Stimulated activated effector memory CD8-positive, alpha-beta T cell treated with anti-CD3 and anti-CD28 coated beads, Interleukin-12 subunit alpha, Interleukin-12 subunit beta, amount 100 ng/mL, for 72 hours (primary cell): ENCODE results near the gene NECTIN1.

ENCODE experiments used
- ATAC-seq: fragments of 150-1000 bp; cut with Tn5 transposase; 2 replicates; pipeline ENCODE4 v1.10.0; 2021
- DNase-seq, 2 donors: peaks; one replicate each; pipeline ENCODE4 v3.0.0; 2021 to 2022; ENCODE audit warnings: low spot score in 2 of 2
- H3K27ac Mint-ChIP-seq: one replicate; pipeline ENCODE4 v1.8.0; 2022; ENCODE audit warnings: mild to moderate bottlenecking, mixed read lengths
- H3K36me3 Mint-ChIP-seq: one replicate; pipeline ENCODE4 v1.8.0; 2022; ENCODE audit warnings: mild to moderate bottlenecking, mixed read lengths
- H3K4me1 Mint-ChIP-seq: one replicate; pipeline ENCODE4 v1.8.0; 2022; ENCODE audit warnings: mixed read lengths
- H3K4me3 Mint-ChIP-seq: one replicate; pipeline ENCODE4 v1.8.0; 2022; ENCODE audit warnings: mild to moderate bottlenecking, mixed read lengths
- H3K9me3 Mint-ChIP-seq: one replicate; pipeline ENCODE4 v1.8.0; 2022; ENCODE audit warnings: mixed read lengths

The NECTIN1 gene

DNA sequence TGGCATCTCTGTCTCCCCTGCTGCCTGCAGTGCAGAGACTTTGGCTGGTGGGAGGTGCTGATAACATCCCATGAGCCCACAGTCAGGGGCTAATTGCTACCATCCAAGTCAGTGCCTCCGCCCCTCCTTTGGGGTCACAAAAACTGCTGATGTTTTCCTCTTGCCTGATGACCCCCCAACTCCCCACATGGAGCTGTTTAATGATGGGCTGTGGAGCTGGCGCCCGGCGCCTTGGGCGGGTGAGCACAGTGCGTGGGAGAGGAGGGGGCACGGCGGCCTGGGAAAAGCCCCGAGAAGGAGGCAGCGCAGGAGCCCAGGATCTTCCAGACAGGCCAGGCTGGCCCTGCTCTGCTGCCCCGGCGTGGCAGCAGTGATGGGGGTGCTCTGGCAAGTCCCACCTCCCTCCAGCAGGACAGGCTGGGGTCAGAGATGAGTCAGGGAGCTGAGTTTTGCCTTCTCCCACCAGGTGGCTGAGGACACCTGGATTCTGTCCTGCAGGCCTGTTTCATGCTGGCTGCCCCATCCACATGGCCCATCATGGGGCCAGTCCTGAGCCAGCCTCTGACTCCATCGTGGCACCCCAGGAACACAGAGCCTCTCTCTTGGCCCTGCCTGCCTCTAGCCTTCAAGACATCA is 43.8 kb downstream of the NECTIN1 start:
- no peak for DNase-seq
- H3K4me3 Mint-ChIP-seq, result peak overlapping the region; percentile 30
- H3K27ac Mint-ChIP-seq, result no peak overlapping the region
- peaks cover 56% of the 10 kb centered on the region for H3K4me1 Mint-ChIP-seq
- no peaks in the 10 kb centered on the region for H3K36me3 Mint-ChIP-seq
- no peak for ATAC-seq
- H3K9me3 Mint-ChIP-seq, result no peaks in the 10 kb centered on the region

GRCh38 chr11:119684361-119685110 is 44.5 kb downstream of the NECTIN1 start:
- peak; percentile 78 for ATAC-seq
- peak overlapping the region; percentile 30 for H3K4me3 Mint-ChIP-seq
- no peaks in the 10 kb centered on the region for H3K36me3 Mint-ChIP-seq
- H3K27ac Mint-ChIP-seq, result peak overlapping the region; percentile 71
- no peak for DNase-seq
- peaks cover 56% of the 10 kb centered on the region for H3K4me1 Mint-ChIP-seq
- no peaks in the 10 kb centered on the region for H3K9me3 Mint-ChIP-seq

DNA sequence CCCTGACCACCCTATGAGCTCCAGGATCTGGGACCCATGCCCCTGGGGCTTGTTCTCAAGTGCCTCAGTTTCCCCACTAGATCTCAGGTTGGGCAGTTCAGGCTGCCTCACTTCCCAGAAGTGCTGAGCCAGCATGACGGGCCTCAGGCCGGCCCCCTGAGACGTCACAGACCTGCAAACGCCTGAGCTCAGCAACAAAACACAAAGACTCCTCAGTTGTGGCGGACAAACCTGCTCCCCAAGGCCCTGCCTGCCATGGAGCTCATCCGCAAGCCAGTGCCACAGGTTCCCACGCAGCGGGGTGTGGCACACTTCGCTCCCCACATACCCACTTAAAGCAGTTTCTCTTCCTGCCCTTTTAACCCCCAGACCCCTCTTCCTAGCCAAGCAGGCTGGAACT is 45.2 kb downstream of the NECTIN1 start:
- DNase-seq (no peak), ATAC-seq (peak; percentile 59)
- H3K9me3 Mint-ChIP-seq, result no peaks in the 10 kb centered on the region
- peak overlapping the region; percentile 30 for H3K4me3 Mint-ChIP-seq
- no peaks in the 10 kb centered on the region for H3K36me3 Mint-ChIP-seq
- H3K4me1 Mint-ChIP-seq, result peaks cover 56% of the 10 kb centered on the region
- peak overlapping the region; percentile 71 for H3K27ac Mint-ChIP-seq

- H3K4me3 Mint-ChIP-seq, result no peak overlapping the region
- no peak for DNase-seq
- no peaks in the 10 kb centered on the region for H3K9me3 Mint-ChIP-seq
- ATAC-seq, result no peak
- H3K36me3 Mint-ChIP-seq, result no peaks in the 10 kb centered on the region
- peaks cover 40% of the 10 kb centered on the region for H3K4me1 Mint-ChIP-seq
- H3K27ac Mint-ChIP-seq, result peak overlapping the region; percentile 50
These were observed 47.6 kb downstream of the NECTIN1 start for GRCh38 chr11:119681361-119681910.

GRCh38 chr11:119680541-119681360 is 48.2 kb downstream of the NECTIN1 start:
- no peak for DNase-seq
- H3K4me3 Mint-ChIP-seq, result no peak overlapping the region
- H3K9me3 Mint-ChIP-seq, result no peaks in the 10 kb centered on the region
- peaks cover 33% of the 10 kb centered on the region for H3K4me1 Mint-ChIP-seq
- peak overlapping the region; percentile 60 for H3K27ac Mint-ChIP-seq
- no peaks in the 10 kb centered on the region for H3K36me3 Mint-ChIP-seq
- ATAC-seq, result no peak

GRCh38 chr11:119679346-119679745 is 49.7 kb downstream of the NECTIN1 start:
- Mint-ChIP-seq H3K9me3 (no peaks in the 10 kb centered on the region), H3K4me1 (peaks cover 26% of the 10 kb centered on the region), H3K4me3 (no peak overlapping the region), H3K27ac (no peak overlapping the region), H3K36me3 (no peaks in the 10 kb centered on the region)
- ATAC-seq (no peak), DNase-seq (no peak)

DNA sequence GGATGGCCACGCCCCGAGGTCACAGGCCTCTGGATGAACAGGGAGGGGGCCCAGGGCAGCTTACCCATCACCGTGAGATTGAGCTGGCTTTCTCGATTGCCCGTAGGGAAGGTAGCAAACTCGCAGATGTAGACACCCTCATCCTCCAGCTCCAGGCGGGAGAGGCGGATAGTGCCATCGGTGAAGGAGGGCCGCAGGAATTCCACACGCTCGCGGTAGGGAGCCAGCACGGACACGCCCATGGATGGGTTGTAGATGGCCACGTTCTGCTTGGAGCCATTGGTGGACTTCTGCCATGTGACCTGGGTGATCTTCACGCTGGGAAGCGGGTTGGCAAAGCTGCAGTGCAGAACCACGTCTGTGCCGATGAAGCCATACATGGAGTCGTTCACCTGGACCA is 50.6 kb downstream of the NECTIN1 start:
- H3K27ac Mint-ChIP-seq, result no peak overlapping the region
- ATAC-seq, result no peak

GRCh38 chr11:119677840-119678239 is 51.2 kb downstream of the NECTIN1 start:
- Mint-ChIP-seq H3K36me3 (no peaks in the 10 kb centered on the region), H3K4me3 (no peak overlapping the region), H3K9me3 (no peaks in the 10 kb centered on the region), H3K4me1 (peaks cover 23% of the 10 kb centered on the region), H3K27ac (no peak overlapping the region)
- DNase-seq, result no peak
- ATAC-seq, result no peak

More for the DNA sequence above, 50.6 kb downstream of the NECTIN1 start:
- Mint-ChIP-seq H3K4me3 (no peak overlapping the region), H3K9me3 (no peaks in the 10 kb centered on the region), H3K4me1 (peaks cover 26% of the 10 kb centered on the region), H3K36me3 (no peaks in the 10 kb centered on the region)
- no peak for DNase-seq

DNA sequence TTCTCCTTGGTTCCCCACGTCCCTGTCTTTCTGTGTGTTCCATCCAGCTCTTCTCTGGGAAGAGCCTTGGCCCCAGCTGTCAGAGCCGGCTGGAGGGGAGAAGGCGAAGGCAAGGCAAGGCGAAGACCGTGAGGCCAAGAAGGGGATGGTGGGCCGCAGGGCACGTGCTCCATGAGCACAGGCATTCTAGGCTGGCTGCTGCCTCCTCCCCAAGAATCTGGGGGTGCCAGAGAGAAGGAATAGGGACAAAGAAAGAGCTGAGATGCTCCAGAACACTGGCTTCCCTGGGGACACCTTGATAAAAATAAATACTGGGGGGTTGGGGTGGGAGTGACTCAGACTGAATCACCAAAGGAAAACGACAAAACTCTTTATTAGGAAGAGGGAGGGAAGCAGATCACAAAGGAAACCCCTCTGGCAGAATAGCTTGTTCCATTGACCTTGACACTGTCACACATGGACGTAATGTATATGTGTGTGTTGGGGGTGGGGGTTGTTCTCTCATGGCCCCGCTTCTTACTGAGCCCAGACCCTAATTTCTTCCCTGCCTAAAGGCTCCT is 52.5 kb downstream of the NECTIN1 start:
- Mint-ChIP-seq H3K4me3 (no peak overlapping the region), H3K27ac (no peak overlapping the region), H3K9me3 (no peaks in the 10 kb centered on the region), H3K4me1 (peaks cover 19% of the 10 kb centered on the region), H3K36me3 (no peaks in the 10 kb centered on the region)
- ATAC-seq (no peak), DNase-seq (no peak)

GRCh38 chr11:119673759-119674336 is 55.2 kb downstream of the NECTIN1 start:
- Mint-ChIP-seq H3K4me3 (peak overlapping the region; percentile 43), H3K27ac (peak overlapping the region; percentile 71), H3K9me3 (no peaks in the 10 kb centered on the region), H3K36me3 (no peaks in the 10 kb centered on the region), H3K4me1 (peaks cover 19% of the 10 kb centered on the region)
- ATAC-seq (peak; percentile 89), DNase-seq (peak; percentile 11 to 54)

DNA sequence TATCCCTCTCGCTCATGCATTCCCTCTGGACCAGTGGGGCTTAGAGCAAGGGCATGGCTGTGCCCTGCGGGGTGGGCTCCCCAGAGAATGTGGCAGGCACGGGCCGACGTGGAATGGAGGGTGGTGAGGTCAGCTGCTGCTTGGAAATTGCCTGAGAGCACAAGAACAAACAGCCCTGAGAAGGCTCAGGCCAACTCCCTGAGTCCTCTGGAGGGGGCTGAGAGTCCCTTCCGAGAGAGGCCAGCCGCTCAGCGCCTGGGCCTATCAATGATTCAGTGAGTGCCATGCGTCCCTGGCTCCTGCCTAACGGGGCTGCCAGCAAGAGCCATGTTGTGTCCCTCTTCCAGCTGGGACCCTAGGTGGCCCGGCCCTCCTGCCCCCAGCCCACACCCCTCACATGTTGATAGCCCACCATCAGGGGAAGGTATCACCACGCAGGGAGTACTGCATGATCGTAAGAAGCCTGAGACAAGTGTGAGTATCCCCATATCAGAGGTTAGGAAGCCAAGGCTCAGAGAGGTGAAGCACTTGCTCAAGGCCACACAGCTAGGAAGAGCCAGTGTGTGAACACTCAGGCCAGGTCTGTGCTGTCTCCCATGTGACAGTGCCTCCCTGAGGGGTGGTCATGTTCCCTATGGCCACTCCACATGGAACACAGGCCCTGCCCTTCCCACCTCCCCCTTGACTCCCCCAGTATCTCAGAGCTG is 55.8 kb downstream of the NECTIN1 start:
- no peaks in the 10 kb centered on the region for H3K9me3 Mint-ChIP-seq
- H3K36me3 Mint-ChIP-seq, result no peaks in the 10 kb centered on the region
- H3K27ac Mint-ChIP-seq, result peak overlapping the region; percentile 71
- peak overlapping the region; percentile 43 for H3K4me3 Mint-ChIP-seq
- ATAC-seq (no peak), DNase-seq (no peak)
- H3K4me1 Mint-ChIP-seq, result peaks cover 19% of the 10 kb centered on the region

DNA sequence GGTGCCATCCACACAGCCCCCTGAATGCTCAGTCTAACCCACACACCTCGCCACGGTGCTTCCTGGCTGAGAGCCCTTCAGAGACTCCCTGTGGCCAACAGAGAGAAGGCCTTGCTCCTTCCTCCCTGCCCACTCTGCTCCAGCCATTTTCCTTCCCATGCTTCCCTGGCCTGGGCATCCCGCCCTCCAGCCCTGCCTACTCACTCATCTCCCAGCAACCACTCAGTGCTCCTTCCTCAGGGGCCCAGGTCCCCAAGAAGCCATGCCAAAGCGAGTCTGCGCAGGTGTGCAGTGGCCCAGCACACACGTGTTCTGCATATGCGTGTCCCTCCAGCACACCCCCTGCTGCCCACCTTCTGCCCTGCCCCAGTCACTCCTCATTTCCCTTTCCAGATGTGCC is 56.4 kb downstream of the NECTIN1 start:
- H3K4me1 Mint-ChIP-seq, result peaks cover 19% of the 10 kb centered on the region
- H3K4me3 Mint-ChIP-seq, result no peak overlapping the region
- peak overlapping the region; percentile 20 for H3K27ac Mint-ChIP-seq
- ATAC-seq (no peak), DNase-seq (no peak)
- no peaks in the 10 kb centered on the region for H3K9me3 Mint-ChIP-seq
- H3K36me3 Mint-ChIP-seq, result no peaks in the 10 kb centered on the region

GRCh38 chr11:119671561-119672015 is 57.4 kb downstream of the NECTIN1 start:
- H3K4me1 Mint-ChIP-seq, result peaks cover 19% of the 10 kb centered on the region
- H3K36me3 Mint-ChIP-seq, result no peaks in the 10 kb centered on the region
- H3K9me3 Mint-ChIP-seq, result no peaks in the 10 kb centered on the region
- no peak overlapping the region for H3K27ac Mint-ChIP-seq
- no peak for ATAC-seq
- no peak overlapping the region for H3K4me3 Mint-ChIP-seq
- DNase-seq, result no peak

DNA sequence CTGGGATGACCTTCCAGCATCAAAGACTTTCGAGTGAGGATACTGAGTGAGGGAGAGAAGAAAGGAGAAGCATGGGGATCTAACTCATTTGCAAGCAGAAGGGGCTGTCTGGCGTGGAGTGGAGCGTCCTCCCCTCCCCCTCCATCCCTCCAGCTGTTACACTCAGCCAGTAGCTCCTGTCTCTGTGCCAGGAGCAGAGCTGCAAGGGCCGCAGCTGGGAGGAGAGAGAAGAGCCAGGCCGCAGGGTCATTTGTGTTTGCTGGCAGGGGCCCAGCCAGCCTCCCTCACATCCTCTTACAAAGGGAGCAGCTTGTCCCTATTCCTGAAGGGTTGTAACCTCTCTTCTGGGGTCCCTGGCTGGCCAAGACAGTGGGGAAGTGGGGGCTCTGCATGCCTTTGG is 57.9 kb downstream of the NECTIN1 start:
- ATAC-seq (no peak), DNase-seq (no peak)
- Mint-ChIP-seq H3K36me3 (no peaks in the 10 kb centered on the region), H3K9me3 (no peaks in the 10 kb centered on the region), H3K27ac (peak overlapping the region; percentile 76), H3K4me3 (no peak overlapping the region), H3K4me1 (peaks cover 19% of the 10 kb centered on the region)
